IMR-90 (cell line): ENCODE measurements around the gene CD14. TPM values are rescaled to one million over a fixed set of nuclear protein-coding genes. Genes with fewer than 3 reads are reported as not detected.
A peak's percentile ranks its signal among the peaks of the same experiment; 100 is the strongest.

Experiments used
- ATAC-seq: fragments of 200-7000 bp; cut with Tn5 transposase; 2 replicates; pipeline ENCODE4 v1.9.1; 2020; ENCODE audit warnings: low read depth, mild to moderate bottlenecking, moderate library complexity
- BruUV-seq: library from RNA; stranded (reverse); fragments of 400-500 nt; replicated peaks from 2 replicates; lab custom pipeline; 2021; lab: Mats Ljungman, UMichigan
- CTCF ChIA-PET: fragments of 300-600 bp; formaldehyde crosslinking; extraction: SDS; loops from one replicate; lab custom pipeline; 2021; ENCODE audit warnings: antibody characterized with exemption; lab: Yijun Ruan, JAX
- POLR2A ChIA-PET: fragments of 300-600 bp; sonication (Branson Sonifier 250); formaldehyde crosslinking; loops from one replicate; lab custom pipeline; 2022; ENCODE audit warnings: antibody characterized with exemption; ENCODE audit not compliant: unreplicated experiment; lab: Charles Lee
- DNase-seq: peaks from one replicate; pipeline ENCODE4 v3.0.0; 2013
- H2AFZ ChIP-seq: replicated peaks from 2 replicates; pipeline ENCODE3; 2013; ENCODE audit warnings: low read length, mild to moderate bottlenecking; ENCODE audit not compliant: poor library complexity
- H2AK5ac ChIP-seq: 2 replicates; pipeline ENCODE4 v1.6.1; 2013; ENCODE audit warnings: low read depth, low read length, inconsistent platforms
- H2AK9ac ChIP-seq: replicated peaks from 2 replicates; pipeline ENCODE3; 2013; ENCODE audit warnings: mild to moderate bottlenecking, low read depth, low read length, moderate library complexity; ENCODE audit not compliant: poor library complexity
- H2BK120ac ChIP-seq: 2 replicates; pipeline ENCODE4 v1.6.1; 2013; ENCODE audit warnings: low read depth, low read length, inconsistent platforms
- H2BK15ac ChIP-seq: 3 replicates; pipeline ENCODE4 v1.6.1; 2013; ENCODE audit warnings: low read depth, low read length, inconsistent platforms
- H2BK20ac ChIP-seq: 2 replicates; pipeline ENCODE4 v1.6.1; 2013; ENCODE audit warnings: low read depth, mild to moderate bottlenecking, inconsistent platforms, low read length, moderate library complexity
- H2BK5ac ChIP-seq: 2 replicates; pipeline ENCODE4 v1.6.1; 2013; ENCODE audit warnings: mild to moderate bottlenecking, low read depth, low read length, inconsistent platforms; ENCODE audit not compliant: poor library complexity, severe bottlenecking
- H3K14ac ChIP-seq: replicated peaks from 2 replicates; pipeline ENCODE4 v1.6.1; 2013; ENCODE audit warnings: low read depth, low read length, inconsistent platforms
- H3K18ac ChIP-seq: 2 replicates; pipeline ENCODE4 v1.6.1; 2013; ENCODE audit warnings: low read depth, low read length, control low read depth
- H3K23ac ChIP-seq: 2 replicates; pipeline ENCODE4 v1.6.1; 2013; ENCODE audit warnings: low read depth, low read length, inconsistent platforms
- H3K27ac ChIP-seq: 2 replicates; pipeline ENCODE4 v1.5.1; 2013; ENCODE audit warnings: mild to moderate bottlenecking, control low read depth, low read length; ENCODE audit not compliant: insufficient read depth
- H3K27me3 ChIP-seq: 2 replicates; pipeline ENCODE4 v1.6.1; 2013; ENCODE audit warnings: low read length; ENCODE audit not compliant: control insufficient read depth, insufficient read depth
- H3K36me3 ChIP-seq: 2 replicates; pipeline ENCODE4 v1.6.1; 2013; ENCODE audit warnings: low read length, mixed read lengths; ENCODE audit not compliant: control insufficient read depth, insufficient read depth
- H3K4ac ChIP-seq: 2 replicates; pipeline ENCODE4 v1.6.1; 2013; ENCODE audit warnings: low read depth, low read length, inconsistent platforms
- H3K4me1 ChIP-seq: 2 replicates; pipeline ENCODE4 v1.6.1; 2013; ENCODE audit warnings: low read length, mixed read lengths; ENCODE audit not compliant: control insufficient read depth, insufficient read depth
- H3K4me2 ChIP-seq: 2 replicates; pipeline ENCODE4 v1.6.1; 2013; ENCODE audit warnings: low read depth, mild to moderate bottlenecking, control low read depth, low read length, moderate library complexity
- H3K4me3 ChIP-seq: 2 replicates; pipeline ENCODE4 v1.5.1; 2013; ENCODE audit warnings: low read depth, mild to moderate bottlenecking, control low read depth, low read length, moderate library complexity; ENCODE audit not compliant: insufficient read depth
- H3K56ac ChIP-seq: 2 replicates; pipeline ENCODE4 v1.6.1; 2013; ENCODE audit warnings: low read length, inconsistent platforms; ENCODE audit not compliant: insufficient read depth; ENCODE audit errors: extremely low read depth
- H3K79me1 ChIP-seq, 2 experiments: 2 replicates each; pipeline ENCODE4 v1.6.1; 2013; ENCODE audit warnings: low read length in 2 of 2, inconsistent platforms in 1 of 2, low read depth in 1 of 2
- H3K9ac ChIP-seq: 2 replicates; pipeline ENCODE4 v1.6.1; 2013; ENCODE audit warnings: low read depth, low read length, control low read depth
- H3K9me1 ChIP-seq: 2 replicates; pipeline ENCODE4 v1.6.1; 2013; ENCODE audit warnings: low read length, inconsistent platforms; ENCODE audit not compliant: insufficient read depth
- H3K9me3 ChIP-seq: 2 replicates; pipeline ENCODE4 v1.6.1; 2013; ENCODE audit warnings: low read length; ENCODE audit not compliant: control insufficient read depth, insufficient read depth
- H4K20me1 ChIP-seq: 2 replicates; pipeline ENCODE4 v1.6.1; 2013; ENCODE audit warnings: low read length, inconsistent platforms; ENCODE audit not compliant: insufficient read depth
- H4K5ac ChIP-seq: 2 replicates; pipeline ENCODE4 v1.6.1; 2013; ENCODE audit warnings: mild to moderate bottlenecking, low read depth, low read length, control low read depth
- H4K8ac ChIP-seq, 2 experiments: 2 replicates each; pipeline ENCODE4 v1.6.1; 2013; ENCODE audit warnings: low read depth in 2 of 2, low read length in 2 of 2, control low read depth in 1 of 2, inconsistent platforms in 1 of 2
- H4K91ac ChIP-seq: 2 replicates; pipeline ENCODE4 v1.6.1; 2013; ENCODE audit warnings: low read depth, low read length, inconsistent platforms; ENCODE audit not compliant: insufficient read depth
- CEBPB ChIP-seq: IDR thresholded peaks from 2 replicates; pipeline ENCODE4 v1.6.1; 2012; ENCODE audit warnings: low read depth, low read length, improper control_type of control experiment
- CHD1 ChIP-seq: IDR thresholded peaks from 2 replicates; pipeline ENCODE4 v1.6.1; 2012; ENCODE audit warnings: low read depth, low read length, improper control_type of control experiment
- ELK1 ChIP-seq: fragments of 150-350 bp; IDR thresholded peaks from 2 replicates; pipeline ENCODE4 v1.6.1; 2016; ENCODE audit warnings: low read depth, mild to moderate bottlenecking, low read length, moderate library complexity, borderline replicate concordance
- FOS ChIP-seq: fragments of 150-350 bp; IDR thresholded peaks from 2 replicates; pipeline ENCODE4 v1.6.1; 2016; ENCODE audit warnings: low read depth, low read length
- MAFK ChIP-seq: IDR thresholded peaks from 2 replicates; pipeline ENCODE4 v1.6.1; 2012; ENCODE audit warnings: low read depth, low read length, improper control_type of control experiment
- MAZ ChIP-seq: IDR thresholded peaks from 2 replicates; pipeline ENCODE4 v1.6.1; 2012; ENCODE audit warnings: low read depth, mild to moderate bottlenecking, low read length, improper control_type of control experiment, moderate library complexity, borderline replicate concordance
- MXI1 ChIP-seq: IDR thresholded peaks from 2 replicates; pipeline ENCODE4 v1.6.1; 2012; ENCODE audit warnings: low read depth, mild to moderate bottlenecking, low read length, moderate library complexity, borderline replicate concordance
- POLR2A ChIP-seq: IDR thresholded peaks from 2 replicates; pipeline ENCODE4 v1.6.1; 2012; ENCODE audit warnings: mild to moderate bottlenecking, low read depth, low read length
- RCOR1 ChIP-seq: IDR thresholded peaks from 2 replicates; pipeline ENCODE4 v1.6.1; 2012; ENCODE audit warnings: mild to moderate bottlenecking, low read length, improper control_type of control experiment; ENCODE audit not compliant: insufficient replicate concordance
- SMC3 ChIP-seq: fragments of 150-350 bp; IDR thresholded peaks from 2 replicates; pipeline ENCODE4 v1.6.1; 2016; ENCODE audit warnings: low read depth, mild to moderate bottlenecking, antibody characterized with exemption, low read length, moderate library complexity
- USF2 ChIP-seq: fragments of 150-350 bp; IDR thresholded peaks from 2 replicates; pipeline ENCODE4 v1.6.1; 2017; ENCODE audit warnings: mild to moderate bottlenecking, antibody characterized with exemption, low read length, low read depth
- WGBS, 2 experiments: methylation state at CpG; one replicate each; pipeline versions ENCODE4 v1.1.5 to v1.1.7; 2013; ENCODE audit warnings: missing lambda C conversion rate in 2 of 2; ENCODE audit not compliant: insufficient read length in 1 of 2; ENCODE audit errors: extremely low coverage in 2 of 2; 5-methylcytosine and 5-hydroxymethylcytosine counted together
- dilution Hi-C: fragments of 300-500 bp; cut with HindIII; formaldehyde crosslinking; loops from one replicate; pipeline ENCODE4 v1.14.3; 2018; ENCODE audit warnings: low sequenced_read_pairs; ENCODE audit not compliant: unreplicated experiment
- in situ Hi-C: fragments of 300-500 bp; cut with MboI; formaldehyde crosslinking; loops from 3 replicates; pipeline ENCODE4 v1.14.3; 2019; ENCODE audit warnings: low sequenced_read_pairs, inconsistent platforms, mixed read lengths
- intact Hi-C: fragments of 100-400 bp; cut with micrococcal nuclease; formaldehyde crosslinking; loops from 2 replicates; pipeline ENCODE4 v1.10.0; 2022
- polyA plus RNA-seq, 3 experiments: library from polyadenylated mRNA; depleted of rRNA; stranded (reverse); fragments of >200 nt; gene quantifications; 2 replicates each; pipeline ENCODE4 v1.2.3, GENCODE V29; 2012; ENCODE audit warnings: low replicate concordance in 1 of 3
- total RNA-seq: library from RNA; depleted of rRNA; stranded (reverse); fragments of >200 nt; gene quantifications from 2 replicates; pipeline ENCODE4 v1.2.3, GENCODE V29; 2012
- TF ChIP-seq, protein P1 (sequence below): conservative IDR thresholded peaks from 2 replicates; pipeline ENCODE4 v1.5.1; 2012; ENCODE audit warnings: mild to moderate bottlenecking, low read depth, low read length, improper control_type of control experiment

CD14 gene
- total and polyA plus RNA-seq, 2 of the 4 experiments (the other 2 are of a cell fraction), result 0.17 to 0.18 TPM

GRCh38 chr5:140674629-140675028 is 41.7 kb upstream of the CD14 start:
- H3K9ac ChIP-seq, result no peak overlapping the region
- no peak overlapping the region for H2AK5ac ChIP-seq
- no peak overlapping the region for H3K27ac ChIP-seq
- H2BK120ac ChIP-seq, result no peak overlapping the region
- H4K8ac ChIP-seq, result no peak overlapping the region
- no peak overlapping the region for H3K23ac ChIP-seq
- H3K18ac ChIP-seq, result no peak overlapping the region
- no peak for ATAC-seq
- H3K4me2 ChIP-seq, result no peak overlapping the region
- CTCF ChIA-PET, result interaction anchor here (0.6 kb wide), 1 partner anchor 22 kb away, joined by 4 read pairs; no protein-coding TSS in a partner anchor
- H3K56ac ChIP-seq, result no peak overlapping the region
- intact Hi-C loops, result no loop called here
- peaks cover 1% of the 10 kb centered on the region; the same call in 1 of the 2 replicates for H3K9me1 ChIP-seq
- H2BK5ac ChIP-seq, result no peak overlapping the region
- H3K4me1 ChIP-seq, result no peaks in the 10 kb centered on the region; the same call in 1 of the 2 replicates
- dilution Hi-C loops, result no loop called here
- no peak overlapping the region for H2BK15ac ChIP-seq
- peaks cover 0 to 11% of the 10 kb centered on the region in 2 experiments; a peak in 1 of 4 replicates for H3K79me1 ChIP-seq
- no peak overlapping the region for H4K5ac ChIP-seq
- H3K14ac ChIP-seq, result no peak overlapping the region
- WGBS, 2 experiments, result 100% methylated on average over 2 of the region's 4 CpGs; no CpG with 5 or more reads in 1 of the 2 experiments
- H3K4ac ChIP-seq, result no peak overlapping the region
- H3K27me3 ChIP-seq, result no peaks in the 10 kb centered on the region
- no peak for DNase-seq
- H3K9me3 ChIP-seq, result no peaks in the 10 kb centered on the region
- TF ChIP-seq SMC3 (no peak), MXI1 (no peak), MAZ (no peak), RCOR1 (no peak), ELK1 (no peak), CEBPB (no peak), CHD1 (no peak), POLR2A (no peak), MAFK (no peak), FOS (no peak), USF2 (no peak)
- TF ChIP-seq, protein P1, sequence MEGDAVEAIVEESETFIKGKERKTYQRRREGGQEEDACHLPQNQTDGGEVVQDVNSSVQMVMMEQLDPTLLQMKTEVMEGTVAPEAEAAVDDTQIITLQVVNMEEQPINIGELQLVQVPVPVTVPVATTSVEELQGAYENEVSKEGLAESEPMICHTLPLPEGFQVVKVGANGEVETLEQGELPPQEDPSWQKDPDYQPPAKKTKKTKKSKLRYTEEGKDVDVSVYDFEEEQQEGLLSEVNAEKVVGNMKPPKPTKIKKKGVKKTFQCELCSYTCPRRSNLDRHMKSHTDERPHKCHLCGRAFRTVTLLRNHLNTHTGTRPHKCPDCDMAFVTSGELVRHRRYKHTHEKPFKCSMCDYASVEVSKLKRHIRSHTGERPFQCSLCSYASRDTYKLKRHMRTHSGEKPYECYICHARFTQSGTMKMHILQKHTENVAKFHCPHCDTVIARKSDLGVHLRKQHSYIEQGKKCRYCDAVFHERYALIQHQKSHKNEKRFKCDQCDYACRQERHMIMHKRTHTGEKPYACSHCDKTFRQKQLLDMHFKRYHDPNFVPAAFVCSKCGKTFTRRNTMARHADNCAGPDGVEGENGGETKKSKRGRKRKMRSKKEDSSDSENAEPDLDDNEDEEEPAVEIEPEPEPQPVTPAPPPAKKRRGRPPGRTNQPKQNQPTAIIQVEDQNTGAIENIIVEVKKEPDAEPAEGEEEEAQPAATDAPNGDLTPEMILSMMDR, result no peak
- H3K4me3 ChIP-seq, result no peak overlapping the region
- H2AFZ ChIP-seq, result no peak overlapping the region
- no TSS peak for BruUV-seq
- in situ Hi-C loops, result loop anchor here (25.0 kb wide), 1 partner anchor 913 kb away; no protein-coding TSS in a partner anchor
- POLR2A ChIA-PET, result no interaction called here
- H2AK9ac ChIP-seq, result peak overlapping the region; percentile 37
- no peaks in the 10 kb centered on the region; the same call in 1 of the 2 replicates for H4K20me1 ChIP-seq
- H3K36me3 ChIP-seq, result peaks cover 58% of the 10 kb centered on the region
- no peak overlapping the region for H4K91ac ChIP-seq
- H2BK20ac ChIP-seq, result no peak overlapping the region
